H1 (cell line): Measurements from ENCODE around the gene EPHB1. TPM values are rescaled to one million over a fixed set of nuclear protein-coding genes. Genes with fewer than 3 reads are reported as not detected.

Source experiments
- CTCF ChIA-PET: fragments of 300-600 bp; sonication (Branson Sonifier 250); formaldehyde crosslinking; loops from one replicate; lab custom pipeline; 2021; ENCODE audit not compliant: partially characterized antibody; lab: Charles Lee
- POLR2A ChIA-PET: fragments of 300-600 bp; sonication (Branson Sonifier 250); formaldehyde crosslinking; loops from one replicate; lab custom pipeline; 2021; ENCODE audit warnings: inconsistent platforms; ENCODE audit not compliant: partially characterized antibody; lab: Charles Lee
- DNase-seq, 2 experiments: peaks; one replicate each; pipeline versions ENCODE4 v3.0.0 to v3.0.0-alpha.2; 2010 to 2022; ENCODE audit warnings: low spot score in 2 of 2, low read depth in 1 of 2, mixed read lengths in 1 of 2
- FAIRE-seq: peaks from 2 replicates; lab custom pipeline; 2011; peaks lifted over from hg19 to GRCh38; lab: Jason Lieb, UNC
- H2AFZ ChIP-seq: 2 replicates; pipeline ENCODE4 v1.8.1; 2012; ENCODE audit warnings: low read length, inconsistent platforms
- H2AK5ac ChIP-seq: 2 replicates; pipeline ENCODE4 v1.6.1; 2013; ENCODE audit warnings: low read depth, low read length
- H2BK120ac ChIP-seq: replicated peaks from 2 replicates; pipeline ENCODE3; 2013; ENCODE audit warnings: low read depth, low read length, inconsistent platforms
- H2BK12ac ChIP-seq: 2 replicates; pipeline ENCODE4 v1.6.1; 2013; ENCODE audit warnings: low read depth, low read length
- H2BK15ac ChIP-seq: 2 replicates; pipeline ENCODE4 v1.6.1; 2013; ENCODE audit warnings: low read length
- H2BK20ac ChIP-seq: 2 replicates; pipeline ENCODE4 v1.6.1; 2013; ENCODE audit warnings: low read length
- H2BK5ac ChIP-seq: 2 replicates; pipeline ENCODE4 v1.6.1; 2013; ENCODE audit warnings: low read depth, low read length
- H3K14ac ChIP-seq: 2 replicates; pipeline ENCODE4 v1.6.1; 2013; ENCODE audit warnings: inconsistent platforms; ENCODE audit not compliant: insufficient read length
- H3K18ac ChIP-seq: 2 replicates; pipeline ENCODE4 v1.6.1; 2013; ENCODE audit warnings: low read length; ENCODE audit errors: extremely low read depth
- H3K23ac ChIP-seq: 2 replicates; pipeline ENCODE4 v1.6.1; 2013; ENCODE audit warnings: inconsistent platforms; ENCODE audit not compliant: insufficient read length
- H3K23me2 ChIP-seq: 2 replicates; pipeline ENCODE4 v1.6.1; 2013; ENCODE audit warnings: low read depth, low read length
- H3K27ac ChIP-seq: 2 replicates; pipeline ENCODE4 v1.6.1; 2011; ENCODE audit warnings: low read depth, low read length, inconsistent platforms
- H3K27me3 ChIP-seq, 4 experiments: replicated peaks in 1 of 4; 1 replicate in 1 of 4; 2 replicates in 3 of 4; pipeline versions ENCODE4 v1.6.1 to v1.8.1; 2011 to 2013; ENCODE audit warnings: low read length in 3 of 4, mild to moderate bottlenecking in 3 of 4, inconsistent platforms in 2 of 4, mixed read lengths in 2 of 4, moderate library complexity in 1 of 4; ENCODE audit not compliant: control insufficient read depth in 3 of 4, insufficient read depth in 3 of 4; ENCODE audit errors: extremely low read depth in 1 of 4
- H3K36me3 ChIP-seq, 4 experiments: 2 replicates each; pipeline versions ENCODE4 v1.6.1 to v1.8.1; 2011 to 2013; ENCODE audit warnings: mild to moderate bottlenecking in 4 of 4, low read length in 3 of 4, moderate library complexity in 2 of 4, control low read depth in 1 of 4, inconsistent platforms in 1 of 4; ENCODE audit not compliant: insufficient read depth in 4 of 4, control insufficient read depth in 2 of 4
- H3K4ac ChIP-seq: replicated peaks from 2 replicates; pipeline ENCODE3; 2013; ENCODE audit warnings: low read length, low read depth, mixed read lengths, inconsistent platforms; ENCODE audit not compliant: insufficient read length
- H3K4me1 ChIP-seq, 4 experiments: replicated peaks in 1 of 4; 1 replicate in 1 of 4; 2 replicates in 3 of 4; pipeline versions ENCODE4 v1.6.1 to v1.8.1; 2011 to 2013; ENCODE audit warnings: low read length in 3 of 4, inconsistent platforms in 2 of 4, mixed read lengths in 1 of 4; ENCODE audit not compliant: insufficient read depth in 4 of 4, control insufficient read depth in 3 of 4
- H3K4me2 ChIP-seq, 2 experiments: 2 replicates each; pipeline versions ENCODE4 v1.6.1 to v1.8.1; 2011 to 2013; ENCODE audit warnings: low read depth in 2 of 2, low read length in 2 of 2, control low read depth in 1 of 2, inconsistent platforms in 1 of 2, mild to moderate bottlenecking in 1 of 2; ENCODE audit not compliant: insufficient read depth in 1 of 2
- H3K4me3 ChIP-seq, 4 experiments: fragments of 200-600, 300-600 bp in 1 of 4; sonication (generic), shearing (Covaris generic), sonication (Bioruptor Twin) in 1 of 4; 2 replicates each; pipeline versions ENCODE4 v1.5.1 to v1.8.1; 2011 to 2016; ENCODE audit warnings: low read length in 4 of 4, low read depth in 3 of 4, control low read depth in 2 of 4, inconsistent platforms in 2 of 4, mild to moderate bottlenecking in 2 of 4, mixed read lengths in 1 of 4, moderate library complexity in 1 of 4; ENCODE audit not compliant: insufficient read depth in 2 of 4; ENCODE audit errors: extremely low read depth in 1 of 4
- H3K56ac ChIP-seq: replicated peaks from 2 replicates; pipeline ENCODE3; 2013; ENCODE audit warnings: low read depth, mild to moderate bottlenecking, mixed read lengths, low read length, inconsistent platforms; ENCODE audit not compliant: insufficient read length
- H3K79me1 ChIP-seq: 2 replicates; pipeline ENCODE4 v1.6.1; 2013; ENCODE audit warnings: low read depth, low read length, control low read depth
- H3K79me2 ChIP-seq, 2 experiments: 2 replicates each; pipeline versions ENCODE4 v1.6.1 to v1.8.1; 2012 to 2013; ENCODE audit warnings: low read length in 2 of 2, mild to moderate bottlenecking in 2 of 2, inconsistent platforms in 1 of 2; ENCODE audit not compliant: insufficient read depth in 2 of 2, control insufficient read depth in 1 of 2
- H3K9ac ChIP-seq, 4 experiments: replicated peaks in 1 of 4; 1 replicate in 1 of 4; 2 replicates in 3 of 4; pipeline versions ENCODE4 v1.6.1 to v1.8.1; 2011 to 2013; ENCODE audit warnings: low read depth in 3 of 4, low read length in 3 of 4, control low read depth in 2 of 4, mild to moderate bottlenecking in 2 of 4, moderate library complexity in 2 of 4, inconsistent platforms in 1 of 4; ENCODE audit errors: extremely low read depth in 1 of 4
- H3K9me3 ChIP-seq, 2 experiments: 2 replicates each; pipeline versions ENCODE4 v1.6.1 to v1.8.1; 2012 to 2013; ENCODE audit warnings: mild to moderate bottlenecking in 2 of 2, moderate library complexity in 2 of 2, control low read depth in 1 of 2, inconsistent platforms in 1 of 2, low read depth in 1 of 2, low read length in 1 of 2, mixed read lengths in 1 of 2; ENCODE audit not compliant: insufficient read depth in 2 of 2
- H4K20me1 ChIP-seq, 2 experiments: replicated peaks in 1 of 2; 2 replicates each; pipeline versions ENCODE3 to v1.8.1; 2011 to 2013; ENCODE audit warnings: inconsistent platforms in 2 of 2, low read length in 2 of 2, mild to moderate bottlenecking in 1 of 2; ENCODE audit not compliant: insufficient read depth in 2 of 2, control insufficient read depth in 1 of 2
- H4K5ac ChIP-seq: 2 replicates; pipeline ENCODE4 v1.6.1; 2013; ENCODE audit warnings: low read length, low read depth, mixed read lengths, inconsistent platforms; ENCODE audit not compliant: insufficient read length
- H4K8ac ChIP-seq: 2 replicates; pipeline ENCODE4 v1.8.0; 2013; ENCODE audit warnings: mild to moderate bottlenecking, moderate library complexity, low read length, inconsistent platforms; ENCODE audit not compliant: insufficient read depth; ENCODE audit errors: extremely low read depth
- H4K91ac ChIP-seq: replicated peaks from 2 replicates; pipeline ENCODE3; 2013; ENCODE audit warnings: low read length, mixed read lengths, inconsistent platforms; ENCODE audit not compliant: insufficient read length
- BRCA1 ChIP-seq: IDR thresholded peaks from 2 replicates; pipeline ENCODE4 v1.6.1; 2012; ENCODE audit warnings: low read depth, low read length, improper control_type of control experiment
- CBX5 ChIP-seq: fragments of 300-800, 300-1000 bp; sonication (generic); IDR thresholded peaks from 2 replicates; pipeline ENCODE4 v1.7.1; 2016; ENCODE audit warnings: antibody characterized with exemption, low read length, low read depth
- CHD1 ChIP-seq: IDR thresholded peaks from 2 replicates; pipeline ENCODE4 v1.6.1; 2012; ENCODE audit warnings: low read depth, low read length, improper control_type of control experiment
- E2F6 ChIP-seq: IDR thresholded peaks from 2 replicates; pipeline ENCODE4 v1.6.1; 2012; ENCODE audit warnings: inconsistent platforms
- GABPA ChIP-seq: IDR thresholded peaks from 2 replicates; pipeline ENCODE4 v1.6.1; 2011; ENCODE audit warnings: mild to moderate bottlenecking, low read length, moderate library complexity, borderline replicate concordance; ENCODE audit not compliant: insufficient read depth
- JUN ChIP-seq: IDR thresholded peaks from 2 replicates; pipeline ENCODE4 v1.6.1; 2011; ENCODE audit warnings: low read depth, mild to moderate bottlenecking, improper control_type of control experiment, low read length
- JUND ChIP-seq: IDR thresholded peaks from 2 replicates; pipeline ENCODE4 v1.6.1; 2011; ENCODE audit warnings: mild to moderate bottlenecking, improper control_type of control experiment, low read length
- KDM1A ChIP-seq: fragments of 200-600, 300-600 bp; sonication (generic); IDR thresholded peaks from 2 replicates; pipeline ENCODE4 v1.7.1; 2016; ENCODE audit warnings: mild to moderate bottlenecking, low read length, borderline replicate concordance
- NRF1 ChIP-seq: IDR thresholded peaks from 2 replicates; pipeline ENCODE4 v1.6.1; 2011; ENCODE audit warnings: mild to moderate bottlenecking, low read depth, low read length, improper control_type of control experiment
- POLR2A ChIP-seq, 2 experiments: IDR thresholded peaks; 1 replicate in 1 of 2; 2 replicates in 1 of 2; pipeline ENCODE4 v1.6.1; 2011; ENCODE audit warnings: low read depth in 2 of 2, low read length in 2 of 2, mild to moderate bottlenecking in 2 of 2; ENCODE audit errors: control extremely low read depth in 1 of 2
- RBBP5 ChIP-seq: IDR thresholded peaks from 2 replicates; pipeline ENCODE4 v1.7.1; 2012; ENCODE audit warnings: low read depth, mild to moderate bottlenecking, inconsistent platforms, low read length, moderate library complexity, borderline replicate concordance
- RXRA ChIP-seq: IDR thresholded peaks from 2 replicates; pipeline ENCODE4 v1.6.1; 2011; ENCODE audit warnings: low read depth, mild to moderate bottlenecking, low read length, moderate library complexity; ENCODE audit not compliant: insufficient read depth
- SRF ChIP-seq: IDR thresholded peaks from 2 replicates; pipeline ENCODE4 v1.6.1; 2011; ENCODE audit warnings: mild to moderate bottlenecking, low read depth, low read length, moderate library complexity
- SUZ12 ChIP-seq: fragments of 200-600 bp; sonication (generic); IDR thresholded peaks from 2 replicates; pipeline ENCODE4 v1.6.1; 2012; ENCODE audit warnings: mild to moderate bottlenecking, inconsistent platforms, low read length, moderate library complexity, mixed read lengths
- WGBS, 2 experiments: shearing (Covaris generic) in 1 of 2; methylation state at CpG; one replicate each; pipeline versions ENCODE4 v1.1.6 to v1.1.7; 2013 to 2015; ENCODE audit warnings: low lambda C conversion rate in 2 of 2, mixed read lengths in 2 of 2, inconsistent platforms in 1 of 2, low coverage in 1 of 2, missing lambda C conversion rate in 1 of 2; ENCODE audit not compliant: insufficient replicate concordance in 2 of 2, insufficient coverage in 1 of 2, insufficient read length in 1 of 2; ENCODE audit errors: extremely low coverage in 1 of 2, missing lambda C conversion rate in 1 of 2; 5-methylcytosine and 5-hydroxymethylcytosine counted together
- polyA plus RNA-seq, 7 experiments: library from polyadenylated mRNA; depleted of rRNA in 3 of 7; stranded (reverse) in 5 of 7; unstranded in 2 of 7; fragments of >200 nt in 5 of 7; fragments of 200-250 nt in 2 of 7; gene quantifications; 1 replicate in 5 of 7; 2 replicates in 1 of 7; 4 replicates in 1 of 7; pipeline versions ENCODE4 v1.2.1 to v1.2.3, GENCODE V29; 2011 to 2013; ENCODE audit warnings: missing spikeins in 2 of 7, mixed read lengths in 2 of 7
- total RNA-seq: library from RNA; stranded (reverse); fragmentation: NEBNext Ultra II Directional; extraction: Animal tissue kit (Norgen Biotek cat#: 25700); gene quantifications from 2 replicates; pipeline ENCODE4 v1.2.1, GENCODE V29; 2021
- TF ChIP-seq, protein P1 (sequence below): IDR thresholded peaks from 2 replicates; pipeline ENCODE4 v1.6.1; 2012; ENCODE audit warnings: inconsistent platforms

The EPHB1 gene
- total and polyA plus RNA-seq, 2 of the 8 experiments (the other 6 are each of a cell fraction or from before 2014, with no cell fraction given) = 3.5 to 5.9 TPM

DNA sequence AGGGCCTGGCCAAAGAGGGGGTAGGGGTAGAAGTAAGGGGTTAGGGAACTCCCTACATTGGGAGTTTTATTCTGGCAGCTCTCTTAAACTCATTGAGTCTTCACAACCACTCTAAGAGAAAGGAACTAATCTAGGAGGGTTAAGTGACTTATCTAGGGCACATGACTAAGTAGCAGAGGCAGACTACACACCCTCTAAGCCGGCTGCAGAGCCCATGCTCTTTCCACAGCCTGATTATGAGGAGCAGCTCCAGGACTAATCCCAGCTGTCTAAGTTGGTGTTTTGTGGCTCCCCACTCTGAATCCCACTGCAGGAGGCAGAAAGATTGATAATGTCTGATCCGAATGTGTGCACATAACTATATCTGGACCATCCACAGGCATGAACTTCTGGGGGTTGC lies 374.6 kb downstream of the EPHB1 start:
- H3K23ac ChIP-seq = no peak overlapping the region
- H3K79me1 ChIP-seq = no peaks in the 10 kb centered on the region
- no peak overlapping the region for H3K27ac ChIP-seq
- H3K23me2 ChIP-seq = no peaks in the 10 kb centered on the region
- no peak overlapping the region for H3K9ac ChIP-seq
- H3K36me3 ChIP-seq = no peaks in the 10 kb centered on the region
- H3K27me3 ChIP-seq = no peaks in the 10 kb centered on the region
- H3K56ac ChIP-seq = no peak overlapping the region
- H3K14ac ChIP-seq = no peak overlapping the region
- no peak overlapping the region for H3K4me3 ChIP-seq
- no peak overlapping the region for H2AK5ac ChIP-seq
- no peak overlapping the region for H2BK20ac ChIP-seq
- ChIA-PET POLR2A (no interaction called here), CTCF (interaction anchor here (0.9 to 2.1 kb wide), 2 partner anchors 8 to 71 kb away, joined by 3 to 6 read pairs; no protein-coding TSS in a partner anchor)
- WGBS, 2 experiments = 92% methylated on average over 2 of the region's 2 CpGs; no CpG with 5 or more reads in 1 of the 2 experiments
- H4K91ac ChIP-seq = no peak overlapping the region
- H3K18ac ChIP-seq = no peak overlapping the region
- H3K4me1 ChIP-seq = peaks cover 2 to 11% (median 6%) of the 10 kb centered on the region in 4 experiments; a peak in 5 of 7 replicates
- H4K5ac ChIP-seq = no peak overlapping the region
- DNase-seq (no peak), FAIRE-seq (no peak)
- H2AFZ ChIP-seq = no peak overlapping the region
- no peak overlapping the region for H2BK120ac ChIP-seq
- no peak overlapping the region for H3K4me2 ChIP-seq
- no peaks in the 10 kb centered on the region for H4K20me1 ChIP-seq
- H3K4ac ChIP-seq = no peak overlapping the region
- H3K9me3 ChIP-seq = no peaks in the 10 kb centered on the region
- H4K8ac ChIP-seq = no peak overlapping the region
- H2BK12ac ChIP-seq = no peak overlapping the region
- H2BK5ac ChIP-seq = no peak overlapping the region
- H2BK15ac ChIP-seq = no peak overlapping the region
- H3K79me2 ChIP-seq = no peaks in the 10 kb centered on the region
- no peak for TF ChIP-seq CBX5
- TF ChIP-seq KDM1A = no peak
- no peak for TF ChIP-seq CHD1
- no peak for TF ChIP-seq JUND
- TF ChIP-seq RBBP5 = no peak
- TF ChIP-seq RXRA = no peak
- no peak for TF ChIP-seq E2F6
- no peak for TF ChIP-seq BRCA1
- TF ChIP-seq, protein P1, sequence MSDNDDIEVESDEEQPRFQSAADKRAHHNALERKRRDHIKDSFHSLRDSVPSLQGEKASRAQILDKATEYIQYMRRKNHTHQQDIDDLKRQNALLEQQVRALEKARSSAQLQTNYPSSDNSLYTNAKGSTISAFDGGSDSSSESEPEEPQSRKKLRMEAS = no peak
- no peak for TF ChIP-seq SRF
- no peak for TF ChIP-seq POLR2A (IDR thresholded peaks at IDR 0.05; ENCODE audit: control extremely low read depth in 1 of 2, low read depth in 2 of 2, low read length in 2 of 2)
- no peak for TF ChIP-seq SUZ12
- TF ChIP-seq GABPA = no peak
- no peak for TF ChIP-seq NRF1
- no peak for TF ChIP-seq JUN
